HG03135 (cell line): ENCODE measurements around the gene MSGN1.
"Not testable (repeated sequence)": the region's sequence is repeated elsewhere in the genome, so short reads cannot be mapped to it uniquely, and the experiment has no call there.

Experiments used
- ATAC-seq: cut with Tn5 transposase; IDR thresholded peaks from one replicate; pipeline ENCODE4 v1.9.1; 2021; ENCODE audit warnings: mild to moderate bottlenecking, moderate library complexity; ENCODE audit not compliant: unreplicated experiment

The MSGN1 gene

DNA sequence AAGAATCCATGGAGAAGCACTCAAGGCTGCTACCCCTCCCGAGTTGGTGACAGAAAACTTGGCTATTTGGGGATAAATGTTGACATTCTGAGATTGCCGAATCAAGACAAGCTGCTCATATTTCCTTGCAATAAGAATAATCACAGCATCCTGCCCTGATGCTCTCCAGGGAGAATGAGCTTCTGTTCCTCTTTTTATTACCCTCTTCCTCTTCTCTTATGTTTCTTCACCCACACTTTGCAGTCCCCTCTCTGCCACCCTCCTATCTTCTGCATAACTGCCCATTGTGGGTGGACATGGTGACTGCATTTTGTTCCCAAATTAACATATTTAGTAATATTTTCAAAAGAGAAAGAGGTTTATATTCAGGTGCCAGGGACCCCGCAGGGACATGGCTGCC, 11.9 kb upstream of the MSGN1 start:
- ATAC-seq = peak; percentile 49

- no peak for ATAC-seq
Measured at GRCh38 chr2:17805166-17805565, 11.1 kb upstream of the MSGN1 start.

DNA sequence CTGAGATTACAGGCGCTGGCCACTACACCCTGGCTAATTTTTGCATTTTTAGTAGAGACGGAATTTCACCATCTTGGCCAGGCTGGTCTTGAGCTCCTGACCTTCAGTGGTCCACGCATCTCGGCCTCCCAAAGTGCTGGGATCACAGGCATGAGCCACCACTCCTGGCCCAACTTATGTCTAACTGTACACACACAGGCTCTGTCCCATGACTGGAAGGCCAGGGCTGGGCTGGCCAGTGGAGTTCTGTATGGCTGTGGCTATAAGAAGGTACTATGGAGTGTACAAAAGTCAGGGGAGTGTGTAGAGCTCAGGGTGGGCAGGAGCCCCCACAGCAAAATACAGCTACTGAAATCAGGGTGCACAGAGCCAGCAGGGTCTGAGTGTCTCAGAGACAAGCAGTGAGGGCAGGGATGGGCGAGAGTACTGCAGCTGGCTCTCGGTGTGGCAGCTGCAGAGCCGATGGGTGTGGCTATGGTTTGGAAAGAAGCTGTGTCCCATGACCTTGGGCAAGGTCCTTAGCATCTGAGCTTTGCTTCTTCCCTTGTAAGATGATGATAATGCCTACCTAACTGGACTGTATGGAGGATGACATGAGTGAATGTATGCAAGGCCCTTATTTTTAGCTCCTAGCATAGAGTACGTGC, 10.4 kb upstream of the MSGN1 start:
- no peak for ATAC-seq

DNA sequence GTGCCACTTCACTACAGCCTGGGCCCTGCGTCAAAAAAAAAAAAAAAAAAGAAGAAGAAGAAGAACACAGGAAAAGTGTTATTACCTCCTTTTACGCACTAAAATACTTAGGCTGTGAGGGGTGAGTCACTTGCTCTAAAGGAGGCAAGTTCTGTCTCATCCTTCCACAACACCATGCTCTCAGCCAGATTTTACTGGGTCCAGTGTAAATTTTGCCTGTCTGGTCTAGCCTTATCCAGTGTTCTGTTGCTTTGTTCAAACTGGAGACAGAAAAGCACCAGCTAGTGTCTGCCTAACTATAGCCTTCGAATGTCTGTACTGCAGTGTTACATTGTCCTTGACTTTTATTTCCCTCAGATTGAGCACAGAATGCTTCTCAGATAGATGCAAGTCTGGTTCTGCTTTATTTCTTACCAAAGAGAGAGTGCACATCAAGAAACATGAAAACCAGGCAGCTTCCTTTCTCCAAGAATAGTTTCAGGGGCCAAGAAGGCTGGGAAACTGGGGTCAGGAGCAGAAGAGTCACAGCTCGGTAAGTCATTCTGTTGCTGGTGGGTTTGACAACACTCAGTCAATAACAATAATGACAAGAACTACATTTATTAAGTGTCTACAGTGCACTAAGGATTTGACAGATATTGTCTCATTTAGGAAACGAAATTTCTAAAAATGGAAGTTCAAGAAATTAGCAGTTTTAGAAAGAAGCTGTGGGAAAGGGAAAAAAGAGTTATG, 3.1 kb upstream of the MSGN1 start:
- peak; percentile 46 for ATAC-seq

GRCh38 chr2:17813742-17814473, 2.4 kb upstream of the MSGN1 start:
- ATAC-seq = peak; percentile 89

- no peak for ATAC-seq
Measured at GRCh38 chr2:17814601-17815000, 1.7 kb upstream of the MSGN1 start.

DNA sequence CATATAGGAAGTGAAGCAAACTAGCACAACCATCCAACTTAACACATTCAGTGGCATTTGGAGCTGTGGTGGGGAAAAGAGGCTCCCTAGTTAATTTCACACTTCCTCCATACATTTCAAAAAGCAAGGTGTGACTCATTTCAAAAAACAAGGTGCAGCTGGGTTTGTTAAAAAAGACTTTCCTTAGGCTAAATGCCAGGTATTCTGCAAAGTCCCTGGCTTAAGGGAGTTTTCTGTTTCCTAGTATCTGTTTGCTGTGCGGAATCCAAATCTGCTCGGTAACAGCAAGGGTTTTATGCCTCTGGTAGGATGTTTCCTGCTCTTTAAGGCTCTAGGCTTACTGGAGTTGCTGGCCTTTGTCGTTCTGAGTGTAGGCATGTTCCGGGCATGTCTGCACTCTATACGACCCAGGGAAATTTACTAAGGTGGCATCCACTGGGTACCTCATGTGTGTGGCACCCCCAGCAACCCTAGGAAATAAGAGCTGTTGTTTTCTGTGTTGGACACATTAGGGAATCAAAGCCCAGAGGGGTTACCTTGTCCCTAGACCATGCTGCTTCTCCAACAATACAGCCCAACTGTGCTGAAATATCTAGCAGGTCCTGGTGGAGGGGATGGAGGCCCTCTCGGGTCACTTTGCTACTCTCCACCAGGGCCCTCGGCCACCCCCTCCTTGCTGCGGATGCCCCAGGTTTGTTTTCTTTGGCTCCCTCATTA, 634 bp upstream of the MSGN1 start:
- no peak for ATAC-seq

- no peak for ATAC-seq
Measured at GRCh38 chr2:17818235-17818815, 2.1 kb downstream of the MSGN1 start.

GRCh38 chr2:17821080-17821479, 4.8 kb downstream of the MSGN1 start:
- no peak for ATAC-seq

DNA sequence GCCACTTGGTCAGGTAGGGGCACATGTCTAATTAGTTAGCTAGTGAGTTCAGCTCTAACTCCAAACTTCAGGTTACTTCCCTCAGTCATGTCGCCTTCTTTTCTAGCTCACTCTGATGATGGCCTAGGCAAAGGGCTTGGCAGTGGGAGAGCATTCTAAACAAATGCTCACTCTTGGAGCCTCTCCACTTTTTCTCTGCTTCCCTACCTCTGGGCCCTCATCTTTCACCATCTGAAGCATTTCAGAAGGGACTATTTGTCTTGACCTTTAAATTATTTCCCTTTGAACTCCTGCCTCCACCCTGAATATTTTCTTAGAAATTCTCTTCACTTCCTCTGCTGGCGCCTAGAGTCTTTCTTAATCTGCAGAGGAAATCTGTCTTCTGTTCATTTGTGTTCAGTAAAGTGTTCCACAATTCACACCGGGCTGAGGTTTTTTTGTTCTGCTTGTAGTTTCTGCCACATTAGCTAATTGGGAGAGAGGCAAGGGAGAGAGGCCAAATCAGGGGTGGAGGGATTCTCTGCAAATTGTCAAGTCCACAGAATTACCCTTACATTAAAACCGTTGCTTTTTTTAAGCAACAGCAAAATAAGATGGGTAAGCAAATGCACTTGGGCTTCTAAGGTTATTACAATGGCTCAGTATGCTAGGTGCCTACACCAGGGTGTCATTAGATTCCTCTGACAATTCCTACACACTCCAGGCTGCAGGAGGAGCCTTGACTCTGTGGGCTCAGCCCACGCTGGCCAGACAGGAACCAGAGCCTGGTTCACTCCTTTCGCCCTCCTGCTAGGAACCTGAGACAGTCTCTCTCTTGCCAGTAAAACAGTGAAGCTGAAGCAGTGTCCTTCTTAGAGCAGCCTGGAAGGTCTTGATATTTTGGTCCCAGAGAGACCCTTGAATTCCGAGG, 5.5 kb downstream of the MSGN1 start:
- no peak for ATAC-seq

GRCh38 chr2:17822445-17823117, 6.3 kb downstream of the MSGN1 start:
- ATAC-seq = no peak

- not testable (repeated sequence) for ATAC-seq
Measured at GRCh38 chr2:17823646-17824045, 7.4 kb downstream of the MSGN1 start.

DNA sequence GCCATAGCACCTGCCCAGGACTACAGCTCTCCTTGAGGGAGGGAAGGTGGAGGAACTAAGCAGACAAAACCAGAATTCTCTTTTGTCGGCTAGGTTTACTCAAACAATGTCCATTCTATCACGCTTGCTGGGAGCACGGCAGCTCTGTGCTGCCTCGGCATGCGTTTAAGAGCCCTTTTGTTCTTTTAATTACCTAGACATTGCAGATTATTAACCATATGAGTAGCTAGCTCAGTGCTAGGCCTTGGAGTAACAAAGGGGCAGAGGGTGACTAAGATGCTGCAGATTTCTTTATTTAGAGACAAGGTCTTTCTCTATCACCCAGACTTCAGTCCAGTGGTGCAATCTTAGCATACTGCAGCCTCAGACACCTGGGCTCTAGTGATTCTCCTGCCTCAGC, 11.1 kb downstream of the MSGN1 start:
- no peak for ATAC-seq

DNA sequence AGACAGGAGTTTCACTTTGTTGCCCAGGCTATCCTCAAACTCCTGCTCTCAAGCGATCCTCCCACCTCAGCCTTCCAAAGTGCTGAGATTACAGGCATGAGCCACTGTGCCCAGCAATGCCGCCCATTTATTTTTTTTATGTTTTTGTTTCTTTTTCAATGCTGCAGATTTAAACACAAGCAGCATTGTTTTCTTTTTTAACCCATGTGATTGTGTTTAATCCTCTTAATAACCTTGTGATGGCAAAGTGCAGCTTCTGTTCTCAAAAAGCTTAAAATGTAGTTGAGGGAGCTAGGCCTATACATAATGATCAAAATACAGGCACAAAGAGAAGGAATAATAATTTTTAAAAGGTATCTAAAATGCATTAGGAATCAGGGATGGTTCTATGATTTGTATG, 11.5 kb downstream of the MSGN1 start:
- ATAC-seq = no peak

DNA sequence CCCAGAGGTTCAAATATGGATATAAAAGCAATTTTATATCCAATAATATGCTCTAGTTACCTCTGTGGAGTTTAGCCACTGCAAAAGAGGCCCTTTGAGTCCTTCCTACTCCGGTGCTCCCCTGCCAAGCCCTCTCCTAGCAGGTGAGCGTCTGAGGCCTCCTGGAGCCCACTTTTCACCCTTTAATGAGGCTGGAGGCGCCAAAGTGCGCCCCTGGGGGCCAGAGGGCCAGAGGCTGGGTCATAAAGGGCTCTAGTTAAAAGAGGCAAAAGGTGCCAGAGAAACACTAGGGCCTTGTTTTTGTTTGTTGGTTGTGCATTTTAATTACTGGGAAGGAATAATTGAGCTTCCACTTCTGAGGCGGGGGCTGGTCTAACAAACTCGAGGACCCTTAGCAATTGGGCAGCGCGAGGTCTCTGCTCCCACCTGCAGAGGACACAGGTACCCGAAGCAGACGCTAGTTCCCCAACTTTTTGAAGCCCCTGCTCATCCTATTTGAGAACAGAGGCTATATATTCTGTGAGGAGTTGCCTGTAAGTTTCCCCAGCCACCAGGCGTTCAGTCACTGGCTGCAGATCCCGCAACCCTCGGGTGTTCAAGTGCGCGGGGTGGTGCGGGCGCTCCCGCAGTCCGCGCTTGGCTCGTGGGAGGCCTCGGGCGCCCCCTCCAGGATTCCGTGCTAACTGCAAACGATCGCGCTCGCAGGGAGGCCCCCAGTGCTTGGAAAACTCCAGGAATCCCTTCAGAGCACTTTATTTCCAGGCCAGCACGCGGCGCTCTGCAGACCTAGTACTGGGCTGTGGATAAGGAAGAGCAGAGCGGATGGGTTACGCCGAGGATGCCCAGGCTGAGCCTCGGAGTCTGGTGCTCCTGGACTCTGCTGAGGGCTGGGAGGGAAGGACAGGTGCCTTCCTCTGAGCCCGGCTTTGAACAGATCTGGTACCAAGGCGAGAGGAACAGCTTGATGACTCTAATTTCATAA, 14.1 kb downstream of the MSGN1 start:
- ATAC-seq = peak; percentile 78

DNA sequence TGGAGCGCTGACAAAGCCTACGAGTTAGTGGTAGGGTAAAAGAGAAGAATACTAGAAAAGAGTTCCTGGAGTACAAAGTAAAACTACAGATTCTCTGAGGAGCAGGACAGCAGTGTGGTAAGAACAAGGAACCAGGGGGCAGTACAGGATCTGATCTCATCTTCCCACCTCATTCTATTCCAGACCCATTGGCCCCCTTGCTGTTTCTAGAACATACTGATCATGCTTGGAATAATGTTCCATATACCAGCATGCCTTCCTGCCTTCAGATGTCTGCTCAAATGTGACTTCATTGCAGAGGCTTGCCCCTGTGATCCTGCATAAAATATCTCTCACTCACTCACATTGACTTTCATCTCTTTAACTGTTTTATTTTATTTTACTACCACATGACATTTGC, 19.3 kb downstream of the MSGN1 start:
- no peak for ATAC-seq

DNA sequence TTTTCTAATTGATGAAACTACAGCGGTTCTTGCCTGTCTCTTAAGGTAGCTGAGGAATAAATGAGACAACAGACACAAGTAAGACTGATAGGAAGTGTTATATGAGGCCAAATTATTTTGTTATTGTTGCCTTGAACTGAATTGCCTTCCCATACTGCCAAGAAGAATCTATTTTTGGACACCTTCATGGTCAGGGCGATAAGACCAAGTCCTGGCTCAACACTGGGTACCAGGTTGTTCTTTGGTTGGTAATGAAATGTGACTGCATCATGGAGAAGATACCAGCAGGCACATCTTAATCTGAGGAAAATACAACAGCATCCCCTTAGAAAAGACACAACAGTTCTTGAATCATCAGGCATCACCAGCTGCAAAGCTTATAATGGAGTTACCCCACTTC, 23.7 kb downstream of the MSGN1 start:
- no peak for ATAC-seq

- no peak for ATAC-seq
Measured at GRCh38 chr2:17843457-17843856, 27.2 kb downstream of the MSGN1 start.
